ENCODE data around the gene ABCC8.

The ABCC8 gene

DNA sequence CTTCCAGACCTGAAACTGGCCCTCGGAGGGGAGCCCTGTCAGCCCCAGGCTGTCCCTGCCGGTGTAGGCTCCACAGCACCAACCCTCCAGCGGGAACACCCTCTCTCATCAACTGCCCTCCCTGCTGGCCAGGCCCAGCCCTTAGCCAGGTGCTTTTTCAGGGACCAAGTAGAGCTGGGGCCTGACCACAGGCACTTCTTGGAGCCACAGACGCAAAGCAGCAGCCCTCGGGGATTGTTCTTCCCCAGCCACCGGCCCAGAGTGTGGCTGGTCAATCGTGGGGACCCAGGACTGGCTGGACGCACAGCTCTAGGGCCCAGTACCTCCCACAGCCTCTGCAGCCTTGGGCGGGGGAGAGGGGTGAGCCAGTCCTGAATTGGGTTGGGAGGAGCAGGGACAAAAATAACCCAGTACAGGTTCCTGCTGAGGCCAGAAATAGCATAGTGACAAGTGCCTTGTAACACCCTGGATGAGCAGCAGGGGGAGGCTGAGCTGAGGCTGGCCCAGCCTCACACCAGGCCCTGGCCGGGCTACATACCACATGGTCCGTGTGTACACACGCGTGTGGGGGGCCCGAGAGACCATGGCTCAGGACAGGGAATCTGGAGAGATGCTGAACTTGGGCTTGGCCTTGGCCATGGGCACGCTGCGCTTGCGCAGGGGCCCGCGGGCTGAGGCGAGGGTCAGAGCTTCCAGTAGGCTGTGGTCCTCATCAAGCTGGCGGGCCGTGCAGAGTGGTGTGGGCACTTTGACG, 90.1 kb downstream of the ABCC8 start:
- peak; percentile 47 for DNase-seq (ENCODE audit: low read depth)

- DNase-seq (ENCODE audit: low read depth) = no peak
These were observed 90.7 kb downstream of the ABCC8 start for GRCh38 chr11:17385926-17386325.

DNA sequence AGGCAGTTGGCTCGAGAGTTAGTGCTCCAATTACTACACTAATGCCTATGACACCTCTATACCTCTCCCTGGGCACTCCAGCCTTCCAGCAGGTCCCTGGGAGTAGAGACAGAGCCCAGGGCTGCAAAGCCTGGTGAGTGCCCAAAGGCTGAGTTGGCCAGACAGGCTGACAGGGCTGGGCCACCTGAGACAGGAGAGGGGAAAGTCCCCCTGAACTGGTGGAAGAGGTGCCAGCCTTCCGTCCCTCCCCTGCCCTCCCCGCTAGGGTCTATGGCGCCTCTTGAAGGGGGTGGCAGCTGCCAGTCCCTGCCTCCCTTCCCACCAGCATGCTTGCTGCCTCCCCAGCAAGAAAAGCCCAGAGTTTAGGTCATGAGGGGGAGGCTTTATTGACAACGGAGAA, 91.2 kb downstream of the ABCC8 start:
- no peak for DNase-seq (ENCODE audit: low read depth)

- peak; percentile 80 for DNase-seq (ENCODE audit: low read depth)
These were observed 92.6 kb downstream of the ABCC8 start for GRCh38 chr11:17384002-17384511.

- peak; percentile 22 for DNase-seq (ENCODE audit: low read depth)
These were observed 93.2 kb downstream of the ABCC8 start for GRCh38 chr11:17383461-17383860.

GRCh38 chr11:17382046-17382728, 94.5 kb downstream of the ABCC8 start:
- peak; percentile 51 for DNase-seq (ENCODE audit: low read depth)

DNA sequence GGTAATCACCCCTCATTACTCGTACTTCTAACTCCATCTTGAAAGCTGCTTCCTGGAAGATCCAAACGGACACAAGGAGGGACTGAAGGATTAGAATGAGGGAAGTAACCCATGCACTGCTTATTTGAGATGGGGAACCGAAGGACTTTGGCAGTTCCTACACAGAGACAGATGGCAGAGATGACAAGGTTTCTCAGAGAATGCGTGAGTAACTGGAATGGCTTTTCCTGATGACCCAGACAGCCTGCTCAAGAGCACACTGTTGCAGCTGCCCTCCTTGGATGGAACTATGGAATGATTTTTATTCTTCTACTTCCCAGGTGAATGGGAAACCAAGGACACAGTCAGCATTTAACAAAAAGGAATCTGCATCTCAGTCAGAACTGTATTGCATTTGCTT, 95.5 kb downstream of the ABCC8 start:
- peak; percentile 76 for DNase-seq (ENCODE audit: low read depth)

- DNase-seq (ENCODE audit: low read depth) = no peak
These were observed 97.1 kb downstream of the ABCC8 start for GRCh38 chr11:17379383-17380180.

- no peak for DNase-seq (ENCODE audit: low read depth)
These were observed 98.0 kb downstream of the ABCC8 start for GRCh38 chr11:17378655-17379054.

DNA sequence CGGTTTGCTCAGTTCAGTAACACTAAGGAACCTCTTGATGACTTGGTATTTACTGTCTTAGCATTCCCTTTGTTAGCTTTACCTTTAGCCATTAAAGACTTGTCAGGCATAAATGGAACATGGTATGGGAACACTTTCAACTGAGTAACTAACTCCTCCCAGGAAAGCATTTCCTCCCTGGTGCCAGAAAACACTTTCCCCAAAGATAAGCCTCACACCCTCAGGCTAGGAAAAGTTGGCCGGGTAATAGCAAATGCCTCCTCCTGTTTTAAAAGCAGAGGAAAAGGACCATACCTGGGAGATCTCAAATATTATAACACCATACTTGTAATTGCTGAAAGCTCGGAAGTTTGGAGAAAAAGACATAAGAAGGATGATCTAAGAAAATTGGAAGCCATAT, 100.2 kb downstream of the ABCC8 start:
- no peak for DNase-seq (ENCODE audit: low read depth)

DNA sequence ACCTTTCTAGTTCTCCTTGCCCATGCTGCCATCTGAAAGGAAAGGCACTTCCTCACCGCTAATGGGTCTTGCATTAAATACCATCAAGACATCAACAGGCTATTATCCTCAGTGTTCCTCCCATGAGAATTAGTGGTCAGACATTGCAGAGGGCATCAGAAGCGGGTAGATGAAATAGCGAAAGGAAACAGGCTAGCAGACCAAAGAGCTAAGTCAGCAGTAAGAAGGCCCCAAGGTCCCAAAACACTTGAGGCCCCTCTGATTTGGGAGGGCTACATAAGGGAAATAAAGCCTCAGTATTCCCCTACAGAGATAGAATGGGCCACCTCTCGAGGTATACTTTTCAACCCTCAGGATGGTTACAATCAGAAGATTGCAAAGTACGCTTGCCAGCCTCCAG, 101.1 kb downstream of the ABCC8 start:
- DNase-seq (ENCODE audit: low read depth) = no peak

DNA sequence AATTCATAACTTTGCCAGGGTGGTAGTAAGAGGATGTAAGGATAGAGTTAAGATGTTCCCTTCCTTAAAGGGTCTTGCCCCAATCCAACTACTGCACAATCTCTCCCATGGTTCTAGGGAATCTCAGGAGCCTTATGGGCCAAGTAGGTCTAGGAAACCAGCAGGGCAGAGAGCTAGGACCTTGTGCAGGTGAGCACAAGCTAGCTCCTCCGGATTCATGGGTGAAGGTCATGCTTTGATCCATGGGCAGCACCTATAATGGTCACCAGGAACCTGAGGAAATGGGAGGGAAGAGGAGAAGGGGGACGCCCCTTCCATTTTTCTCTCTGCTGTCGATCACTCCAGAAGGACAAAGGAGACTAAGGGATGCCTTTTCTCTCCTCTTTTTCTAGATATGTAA, 105.0 kb downstream of the ABCC8 start:
- no peak for DNase-seq (ENCODE audit: low read depth)

DNA sequence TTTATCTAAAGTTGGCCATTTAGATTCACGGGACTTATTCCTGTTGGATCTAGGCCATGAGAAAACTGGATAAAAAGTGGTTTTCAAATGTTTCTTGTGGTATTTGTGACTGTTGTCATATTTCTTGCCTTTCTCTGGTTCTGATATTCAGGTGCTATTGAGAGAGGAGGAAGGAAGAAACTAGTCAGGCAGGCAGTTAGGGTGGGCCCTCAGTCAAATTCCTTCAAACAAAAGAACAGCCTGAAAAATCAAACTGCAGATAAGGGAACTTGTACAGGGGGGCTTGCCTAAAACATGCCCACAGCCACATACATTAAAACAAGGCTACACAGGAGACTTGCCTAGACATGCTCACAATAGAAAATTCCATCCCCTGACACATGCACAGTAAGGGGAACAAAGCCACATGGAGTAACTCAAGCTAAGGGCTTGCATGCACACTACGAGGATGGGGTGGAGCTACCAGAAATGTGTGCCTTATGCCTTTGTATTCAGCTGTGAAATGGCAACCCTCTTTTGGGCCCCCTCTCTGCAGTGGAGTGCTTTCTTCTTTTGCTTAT, 106.9 kb downstream of the ABCC8 start:
- DNase-seq (ENCODE audit: low read depth) = no peak

GRCh38 chr11:17369094-17369493, 107.6 kb downstream of the ABCC8 start:
- DNase-seq (ENCODE audit: low read depth) = no peak

GRCh38 chr11:17368551-17368950, 108.1 kb downstream of the ABCC8 start:
- no peak for DNase-seq (ENCODE audit: low read depth)

DNA sequence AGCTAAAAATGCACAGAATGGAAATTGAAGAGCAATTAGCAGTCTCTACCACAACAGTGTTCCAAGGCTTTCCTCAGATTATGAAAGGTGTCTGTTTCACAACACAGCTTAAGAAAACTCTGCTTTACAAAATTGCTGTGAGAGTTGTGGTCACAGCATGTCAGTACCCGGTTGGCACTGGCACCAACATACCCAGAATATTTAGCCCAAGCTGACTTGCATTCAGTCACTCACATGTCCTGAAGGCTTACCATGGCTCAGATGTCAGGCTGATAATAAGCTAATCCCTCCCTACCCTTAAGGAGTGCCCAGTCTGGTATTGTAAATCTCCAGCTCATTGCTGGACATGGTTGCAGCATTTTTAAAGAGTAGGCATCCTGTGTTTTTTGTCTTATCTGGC, 110.2 kb downstream of the ABCC8 start:
- DNase-seq (ENCODE audit: low read depth) = no peak

GRCh38 chr11:17354601-17354991, 122.0 kb downstream of the ABCC8 start:
- DNase-seq (ENCODE audit: low read depth) = peak; percentile 76

- DNase-seq (ENCODE audit: low read depth) = peak; percentile 13
These were observed 122.6 kb downstream of the ABCC8 start for GRCh38 chr11:17353821-17354600.

DNA sequence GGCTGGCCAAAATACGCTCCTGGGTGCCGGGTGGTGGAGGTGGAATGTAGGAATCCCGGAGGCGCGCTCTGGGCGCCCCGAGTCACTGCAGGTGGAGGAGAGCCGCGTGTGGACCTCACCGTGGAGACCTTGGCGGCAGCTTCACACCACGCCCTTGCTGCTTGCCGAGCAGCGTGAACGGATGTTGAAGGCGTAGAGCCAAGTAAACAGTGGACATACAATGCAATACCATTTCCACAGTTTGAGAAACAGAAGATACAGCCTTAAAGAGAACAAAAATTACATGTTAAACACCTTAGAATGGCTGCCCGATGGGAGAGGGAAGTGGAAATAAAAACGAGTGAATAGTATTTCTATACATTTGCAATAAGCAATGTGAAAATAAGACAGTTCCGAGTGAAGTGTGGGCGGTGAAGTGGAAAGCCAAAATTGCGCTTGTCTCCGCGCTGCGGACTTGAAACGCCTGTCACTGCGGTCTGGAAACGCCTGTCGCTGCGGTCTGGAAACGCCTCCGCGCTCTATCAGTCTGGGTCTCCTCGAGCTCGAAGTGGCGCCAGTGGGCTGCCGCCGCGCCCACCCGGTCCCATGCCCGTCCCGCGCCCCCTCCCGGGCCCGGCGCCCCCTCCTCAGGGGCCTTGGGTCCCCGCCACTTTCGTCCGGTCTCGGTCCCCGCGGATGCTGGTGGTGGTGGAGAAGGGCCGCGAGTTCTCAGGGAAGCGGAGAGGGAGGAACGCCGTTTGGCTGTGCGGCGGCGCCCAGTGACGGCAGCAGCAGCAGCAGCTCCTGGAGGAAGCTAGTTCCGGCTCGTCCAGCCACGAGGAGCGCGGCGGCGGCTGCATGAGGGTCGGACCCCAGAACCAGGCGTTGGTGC, 123.5 kb downstream of the ABCC8 start:
- peak; percentile 82 for DNase-seq (ENCODE audit: low read depth)

- peak; percentile 63 for DNase-seq (ENCODE audit: low read depth)
These were observed 125.0 kb downstream of the ABCC8 start, which contains the start of gene NCR3LG1 for GRCh38 chr11:17351510-17352176. NCR3LG1 (plus strand) TSS chr11:17351800; CDS start chr11:17351970, 170 bp downstream.
